Left ventricle myocardium inferior (tissue), 1 donor: ENCODE data around the gene P2RX1. TPM values are rescaled to one million over a fixed set of nuclear protein-coding genes. Genes with fewer than 3 reads are reported as not detected.

Experiments
- DNase-seq: peaks from one replicate; pipeline ENCODE4 v3.0.0-alpha.2; 2020
- H3K27ac ChIP-seq: fragments of 200-600 bp; replicated peaks from 2 replicates; pipeline ENCODE4 v1.8.0; 2021
- H3K27me3 ChIP-seq: fragments of 200-600 bp; 2 replicates; pipeline ENCODE4 v1.8.0; 2021; ENCODE audit warnings: low read depth
- H3K36me3 ChIP-seq: fragments of 200-600 bp; 2 replicates; pipeline ENCODE4 v1.8.0; 2021
- H3K4me1 ChIP-seq: fragments of 200-600 bp; 2 replicates; pipeline ENCODE4 v1.8.0; 2021
- H3K4me3 ChIP-seq: fragments of 200-600 bp; 2 replicates; pipeline ENCODE4 v1.8.0; 2021; ENCODE audit warnings: mild to moderate bottlenecking, moderate library complexity
- H3K9me3 ChIP-seq: fragments of 200-600 bp; replicated peaks from 2 replicates; pipeline ENCODE4 v1.8.0; 2021
- intact Hi-C: fragments of 100-400 bp; cut with micrococcal nuclease; formaldehyde crosslinking; loops from one replicate; pipeline ENCODE4 v1.11.0; 2022
- total RNA-seq: library from RNA; stranded (reverse); fragmentation: NEBNext Ultra II Directional; extraction: Animal tissue kit (Norgen Biotek cat#: 25700); gene quantifications from one replicate; pipeline ENCODE4 v1.2.1, GENCODE V29; 2021
- TF ChIP-seq, protein P1 (sequence below): fragments of 200-600 bp; IDR thresholded peaks from 2 replicates; pipeline ENCODE4 v1.8.0; 2021; ENCODE audit warnings: antibody characterized with exemption, mild to moderate bottlenecking, borderline replicate concordance
- donor health status: DM: no; HTN: yes; CAD: no; lungs with severe emphysema.

Gene P2RX1
- total RNA-seq, 1 donor from 2014 or later = 0.55 TPM

- Histone ChIP-seq H3K36me3 (no peaks in the 10 kb centered on the region), H3K27ac (peak overlapping the region; percentile 82), H3K9me3 (no peaks in the 10 kb centered on the region), H3K4me3 (no peak overlapping the region), H3K27me3 (no peaks in the 10 kb centered on the region), H3K4me1 (peaks cover 96% of the 10 kb centered on the region)
- no peak for DNase-seq
- TF ChIP-seq, protein P1, sequence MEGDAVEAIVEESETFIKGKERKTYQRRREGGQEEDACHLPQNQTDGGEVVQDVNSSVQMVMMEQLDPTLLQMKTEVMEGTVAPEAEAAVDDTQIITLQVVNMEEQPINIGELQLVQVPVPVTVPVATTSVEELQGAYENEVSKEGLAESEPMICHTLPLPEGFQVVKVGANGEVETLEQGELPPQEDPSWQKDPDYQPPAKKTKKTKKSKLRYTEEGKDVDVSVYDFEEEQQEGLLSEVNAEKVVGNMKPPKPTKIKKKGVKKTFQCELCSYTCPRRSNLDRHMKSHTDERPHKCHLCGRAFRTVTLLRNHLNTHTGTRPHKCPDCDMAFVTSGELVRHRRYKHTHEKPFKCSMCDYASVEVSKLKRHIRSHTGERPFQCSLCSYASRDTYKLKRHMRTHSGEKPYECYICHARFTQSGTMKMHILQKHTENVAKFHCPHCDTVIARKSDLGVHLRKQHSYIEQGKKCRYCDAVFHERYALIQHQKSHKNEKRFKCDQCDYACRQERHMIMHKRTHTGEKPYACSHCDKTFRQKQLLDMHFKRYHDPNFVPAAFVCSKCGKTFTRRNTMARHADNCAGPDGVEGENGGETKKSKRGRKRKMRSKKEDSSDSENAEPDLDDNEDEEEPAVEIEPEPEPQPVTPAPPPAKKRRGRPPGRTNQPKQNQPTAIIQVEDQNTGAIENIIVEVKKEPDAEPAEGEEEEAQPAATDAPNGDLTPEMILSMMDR = no peak
- intact Hi-C loops = no loop called here
Observed at GRCh38 chr17:3890878-3891219, 25.4 kb downstream of the P2RX1 start.

GRCh38 chr17:3890082-3890877, 26.0 kb downstream of the P2RX1 start:
- peak; percentile 48 for DNase-seq
- Histone ChIP-seq H3K27ac (peak overlapping the region; percentile 82), H3K9me3 (no peaks in the 10 kb centered on the region), H3K27me3 (no peaks in the 10 kb centered on the region), H3K4me1 (peaks cover 96% of the 10 kb centered on the region), H3K36me3 (peaks cover under 1% of the 10 kb centered on the region), H3K4me3 (no peak overlapping the region)
- TF ChIP-seq, protein P1 = no peak
- intact Hi-C loops = no loop called here

GRCh38 chr17:3889325-3890012, 26.8 kb downstream of the P2RX1 start:
- H3K27ac ChIP-seq = peak overlapping the region; percentile 82
- no peaks in the 10 kb centered on the region for H3K27me3 ChIP-seq
- no peak for DNase-seq
- TF ChIP-seq, protein P1 = no peak
- peaks cover 9% of the 10 kb centered on the region for H3K36me3 ChIP-seq
- H3K4me1 ChIP-seq = peaks cover 91% of the 10 kb centered on the region
- no peak overlapping the region for H3K4me3 ChIP-seq
- intact Hi-C loops = no loop called here
- no peaks in the 10 kb centered on the region for H3K9me3 ChIP-seq

- no peaks in the 10 kb centered on the region for H3K27me3 ChIP-seq
- intact Hi-C loops = no loop called here
- H3K36me3 ChIP-seq = peaks cover 18% of the 10 kb centered on the region
- DNase-seq = peak; percentile 78
- no peaks in the 10 kb centered on the region for H3K9me3 ChIP-seq
- H3K4me1 ChIP-seq = peaks cover 82% of the 10 kb centered on the region
- TF ChIP-seq, protein P1 = no peak
- H3K4me3 ChIP-seq = peak overlapping the region; percentile 29
- peak overlapping the region; percentile 82 for H3K27ac ChIP-seq
Observed at GRCh38 chr17:3888343-3889171, 27.7 kb downstream of the P2RX1 start.

- H3K36me3 ChIP-seq = peaks cover 19% of the 10 kb centered on the region
- peaks cover 77% of the 10 kb centered on the region for H3K4me1 ChIP-seq
- intact Hi-C loops = no loop called here
- DNase-seq = no peak
- no peaks in the 10 kb centered on the region for H3K27me3 ChIP-seq
- TF ChIP-seq, protein P1 = no peak
- no peak overlapping the region for H3K4me3 ChIP-seq
- H3K27ac ChIP-seq = peak overlapping the region; percentile 82
- no peaks in the 10 kb centered on the region for H3K9me3 ChIP-seq
Observed at GRCh38 chr17:3887804-3888203, 28.5 kb downstream of the P2RX1 start.
